GM19023 (cell line): ENCODE results near the gene WWC2.

ENCODE experiments used
- ATAC-seq: cut with Tn5 transposase; IDR thresholded peaks from one replicate; pipeline ENCODE4 v1.9.1; 2021; ENCODE audit warnings: mild to moderate bottlenecking, moderate library complexity; ENCODE audit not compliant: unreplicated experiment

WWC2 gene

DNA sequence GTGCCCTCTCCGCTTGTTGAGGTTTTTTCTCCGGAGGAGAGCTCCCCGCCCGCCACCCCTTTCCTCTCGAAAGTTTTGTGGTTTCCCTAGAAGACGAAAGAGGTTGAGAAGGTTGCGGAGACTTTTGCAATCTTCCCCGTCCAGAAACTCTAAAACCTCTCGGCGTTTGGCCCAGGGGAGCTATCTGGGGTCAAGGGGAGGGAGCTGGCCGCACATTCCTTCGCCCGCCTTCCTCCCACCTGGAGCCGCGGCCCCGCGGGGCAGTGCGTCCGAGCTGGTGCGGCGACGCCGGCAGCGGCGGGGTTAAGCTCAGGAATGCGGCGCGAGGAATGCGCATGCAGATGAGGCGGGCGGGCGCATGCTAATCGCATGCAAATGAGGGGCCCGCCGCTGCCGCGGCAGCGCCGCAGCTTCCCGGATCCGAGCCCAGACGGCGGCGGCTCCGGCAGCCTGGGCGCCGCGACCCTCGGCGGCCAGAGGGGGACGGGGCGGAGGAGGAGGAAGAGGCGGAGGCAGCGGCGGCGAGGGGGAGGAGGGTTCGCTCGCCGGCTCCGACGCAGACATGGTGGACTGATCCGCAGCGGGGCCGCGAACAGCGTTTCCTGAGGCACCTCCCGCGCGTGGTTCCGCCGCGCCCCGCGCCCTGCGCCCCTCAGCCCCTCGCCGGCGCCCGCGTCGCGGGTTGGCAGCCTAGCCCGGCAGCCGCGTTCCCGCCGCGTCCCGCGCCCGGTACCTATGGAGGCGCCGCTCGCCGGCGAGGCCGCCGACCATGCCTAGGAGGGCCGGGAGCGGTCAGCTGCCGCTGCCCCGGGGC lies at the start of gene WWC2:
TSS of gene WWC2 (plus strand) at position 535 of the 814 bp plus-strand sequence. CDS start at position 770, 235 bp downstream.
- ATAC-seq = peak; percentile 69

DNA sequence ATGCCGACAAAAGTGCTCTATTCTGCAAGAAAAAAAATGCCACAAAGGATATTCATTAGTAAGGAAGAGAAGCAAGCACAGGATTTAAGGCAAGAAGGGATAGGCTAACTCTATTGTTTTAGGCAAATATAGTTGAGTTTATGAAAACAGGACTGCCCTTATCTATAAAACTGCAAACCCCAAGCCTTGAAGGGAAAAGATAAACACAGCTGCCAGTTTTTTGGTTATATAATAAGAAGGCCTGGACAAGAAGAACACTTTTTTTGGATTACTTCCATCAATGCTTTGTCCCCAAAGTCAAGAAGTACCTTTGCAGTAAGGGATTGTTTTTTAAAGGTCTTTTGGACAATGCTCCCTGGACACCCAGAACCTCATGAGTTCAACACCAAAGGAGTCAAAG lies 45.4 kb upstream of the WWC2 start:
- no peak for ATAC-seq

DNA sequence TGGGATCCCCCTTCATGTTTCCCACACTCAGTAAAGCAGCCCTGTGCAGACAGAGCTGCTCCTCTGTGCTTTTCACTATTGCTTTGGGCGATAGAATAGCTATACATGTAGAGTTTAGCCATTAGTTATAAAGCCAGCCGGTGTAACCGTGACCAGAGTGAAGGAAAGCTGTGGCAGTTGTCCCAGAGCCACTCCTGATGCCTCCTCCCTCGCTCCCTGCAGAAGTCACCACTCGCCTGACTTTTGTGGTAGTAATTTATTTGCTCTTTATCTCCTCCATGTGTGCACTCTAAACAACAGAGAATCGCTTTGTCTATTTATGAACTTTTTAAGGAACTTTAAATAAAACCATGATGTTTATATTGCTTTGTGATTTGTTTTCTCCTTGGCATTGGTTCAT lies 41.8 kb upstream of the WWC2 start:
- no peak for ATAC-seq

DNA sequence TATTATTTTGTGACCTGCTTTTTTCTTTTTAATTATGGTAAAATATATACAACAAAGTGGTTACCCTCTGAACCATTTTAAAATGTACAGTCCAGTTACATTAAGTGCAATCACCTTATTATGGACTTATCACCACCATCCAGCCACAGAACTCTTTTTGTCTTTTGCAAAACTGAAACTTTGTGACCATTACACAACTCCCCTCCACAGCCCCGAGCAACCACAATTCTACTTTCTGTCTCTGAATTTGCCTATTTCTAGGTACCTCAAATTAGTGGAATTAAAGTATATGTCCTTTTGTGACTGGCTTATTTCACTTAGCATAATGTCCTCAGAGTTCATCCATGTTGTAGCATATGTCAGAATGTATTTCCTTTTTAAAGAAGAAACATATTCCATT lies 39.3 kb upstream of the WWC2 start:
- peak; percentile 54 for ATAC-seq

DNA sequence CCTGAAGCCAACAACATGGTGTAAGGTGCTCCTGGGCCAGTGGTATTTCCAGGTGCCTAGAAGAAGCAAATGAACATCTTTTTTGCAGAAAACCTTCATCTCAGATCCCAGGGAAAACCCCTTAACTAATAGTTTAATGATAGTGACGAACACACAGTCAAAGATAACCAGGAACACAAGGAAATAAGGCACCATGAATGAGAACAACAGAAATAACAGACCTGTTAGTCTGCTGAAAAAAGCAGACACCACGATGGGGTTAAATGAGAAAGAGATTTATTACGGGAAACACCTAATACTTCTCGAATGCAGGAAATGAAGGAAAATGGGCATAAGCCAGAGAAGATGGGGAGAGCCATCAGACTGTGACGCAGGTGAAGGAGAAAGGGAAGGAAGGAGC lies 30.6 kb upstream of the WWC2 start:
- ATAC-seq = no peak

DNA sequence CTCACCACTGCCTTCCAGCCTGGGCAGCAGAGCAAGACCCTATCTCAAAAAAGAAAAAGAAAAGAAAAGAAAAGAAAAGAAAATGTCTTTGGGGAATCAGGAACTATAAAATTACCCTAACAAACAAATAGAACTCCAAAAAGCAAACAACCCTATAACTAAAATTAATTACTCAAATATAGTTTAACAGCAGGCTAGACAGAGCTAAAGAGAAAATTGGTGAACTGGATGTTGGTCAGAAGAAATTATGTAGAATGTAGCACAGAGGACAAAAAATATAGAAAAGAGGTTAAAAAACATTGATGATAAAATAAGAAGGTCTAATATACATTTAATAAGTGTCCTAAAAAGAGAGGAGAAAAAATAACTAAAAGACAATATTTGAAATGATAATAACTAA lies 27.8 kb upstream of the WWC2 start:
- no peak for ATAC-seq

DNA sequence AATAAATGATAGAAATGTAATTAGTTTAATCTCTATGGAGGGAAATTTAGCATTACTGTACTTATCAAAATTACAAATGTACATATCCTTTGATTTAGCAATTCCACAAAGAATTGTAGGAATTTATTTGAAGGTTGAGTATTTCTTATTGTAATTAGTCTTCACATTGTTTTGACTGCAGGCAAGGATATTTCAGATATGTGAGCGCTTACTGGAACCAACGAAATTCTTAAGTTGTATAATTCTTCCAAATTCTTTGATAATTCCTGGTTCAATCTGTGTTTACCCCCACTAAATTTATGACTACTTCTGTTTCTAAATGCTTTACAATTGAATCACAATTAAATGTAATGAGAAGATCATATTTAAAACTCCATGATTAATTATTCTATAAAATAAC lies 26.9 kb upstream of the WWC2 start:
- ATAC-seq = no peak

DNA sequence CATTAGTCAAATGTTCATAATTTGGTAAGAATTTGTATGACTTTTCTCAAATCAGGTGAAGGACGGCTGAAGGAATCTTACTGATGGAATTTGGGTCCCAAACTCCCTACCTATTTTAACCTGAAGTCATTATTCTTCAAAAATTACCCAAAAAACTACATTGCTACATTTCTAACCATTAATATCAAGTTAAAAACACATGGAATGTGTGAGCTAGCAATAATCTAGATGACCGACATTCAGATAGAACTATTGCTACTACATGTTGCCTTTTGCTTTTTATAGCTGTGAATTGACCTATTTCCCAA lies 25.3 kb upstream of the WWC2 start:
- no peak for ATAC-seq

DNA sequence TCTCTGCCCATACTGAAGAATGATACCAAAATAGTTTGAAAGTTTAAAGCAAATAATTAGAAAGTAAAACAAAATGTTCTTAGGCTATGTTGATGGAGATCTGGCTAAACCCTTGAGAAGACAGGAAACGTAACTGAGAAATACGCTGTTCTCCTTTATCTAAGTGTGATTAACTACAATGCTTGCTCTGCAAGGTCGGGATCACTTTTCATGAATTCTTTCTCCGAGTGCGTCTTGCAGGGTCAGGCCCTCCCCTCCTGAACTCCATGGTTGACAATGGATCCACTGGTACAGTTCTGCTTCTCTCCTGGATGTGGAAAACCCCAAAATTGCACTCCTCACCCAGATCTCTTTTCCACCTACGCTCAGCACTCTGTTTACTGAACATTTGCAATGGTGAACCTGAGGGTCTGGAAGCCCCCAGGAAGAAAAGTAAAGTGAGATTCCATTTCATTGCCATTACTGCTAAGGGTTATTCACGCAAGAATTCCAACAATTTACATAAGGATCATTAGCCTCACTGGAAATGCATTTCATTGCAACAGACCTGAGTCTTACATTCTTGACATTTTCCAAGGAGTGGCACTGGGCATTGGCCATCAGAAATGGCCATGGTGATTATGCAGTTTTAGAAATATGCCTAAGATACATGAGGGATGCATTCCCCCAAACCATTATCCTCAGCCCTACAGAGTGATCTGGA lies 24.6 kb upstream of the WWC2 start:
- no peak for ATAC-seq

DNA sequence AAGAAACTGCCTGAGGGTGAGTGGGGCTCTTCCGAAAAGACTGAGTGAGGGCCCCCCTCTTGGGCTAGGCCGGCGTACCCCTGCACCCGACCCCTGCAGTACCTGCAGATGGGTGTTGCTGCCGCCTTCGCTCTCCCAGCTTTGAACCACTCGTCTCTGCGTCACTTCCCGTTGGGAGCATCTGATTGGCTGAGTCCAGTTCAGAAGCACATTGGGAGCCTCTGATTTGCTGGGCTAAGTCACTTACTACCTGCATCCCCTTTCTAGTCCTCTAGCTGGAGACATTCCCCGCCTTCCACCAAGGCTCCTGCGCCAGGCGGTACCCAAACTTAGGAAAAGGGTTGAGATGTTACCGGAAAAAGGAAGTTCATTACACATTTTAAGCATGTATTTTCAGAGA lies 20.4 kb upstream of the WWC2 start:
- no peak for ATAC-seq

DNA sequence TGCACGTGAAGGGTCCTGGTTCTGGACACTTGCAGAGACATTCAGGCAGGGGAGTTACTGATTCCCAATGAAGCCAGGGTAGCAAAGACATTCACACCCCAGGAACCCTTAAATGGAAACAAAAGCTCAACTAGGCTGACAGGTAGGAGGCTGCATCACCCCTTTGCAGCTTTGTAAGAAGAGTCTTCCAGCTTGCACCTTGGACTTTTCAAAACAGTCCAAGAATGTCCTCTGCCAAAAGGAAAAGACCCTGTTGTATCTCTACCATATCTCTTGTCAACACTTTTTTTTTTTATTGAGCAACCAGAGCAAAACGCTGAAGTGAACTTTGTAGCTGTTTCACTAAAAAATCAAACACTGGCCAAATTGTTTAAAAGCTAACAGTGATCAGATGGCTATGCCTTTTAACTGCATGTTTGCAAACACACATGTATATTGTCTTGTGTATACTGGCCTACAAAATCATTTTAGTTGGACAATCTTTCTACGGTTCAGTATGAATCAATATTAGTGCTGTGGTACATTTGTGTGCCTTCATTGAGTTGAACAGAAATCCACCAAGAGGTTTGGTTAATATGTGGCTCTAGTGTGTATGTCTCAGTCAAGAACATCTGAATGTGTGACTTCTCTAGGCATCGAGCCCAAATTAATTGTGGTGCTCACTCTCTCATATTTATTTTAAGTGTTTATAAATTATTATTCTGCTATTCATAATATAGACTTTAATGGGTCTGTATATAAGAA lies 18.5 kb upstream of the WWC2 start:
- no peak for ATAC-seq

DNA sequence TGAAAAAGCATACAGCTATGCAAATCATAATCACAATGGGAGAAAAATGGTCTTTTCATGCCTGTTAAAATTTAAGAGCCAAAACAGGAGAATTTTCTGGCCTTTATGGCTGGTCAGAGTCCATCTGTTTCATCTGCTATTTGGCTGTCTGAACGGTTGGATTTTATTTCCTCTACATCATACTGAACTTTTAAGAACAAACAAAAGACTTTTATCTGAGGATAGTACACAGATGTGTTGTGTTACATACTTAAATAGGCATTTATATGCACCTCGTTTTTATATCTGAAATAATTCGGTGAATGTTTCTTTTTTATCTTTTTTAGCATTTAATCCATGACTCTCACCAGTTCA lies 18.0 kb upstream of the WWC2 start:
- no peak for ATAC-seq

DNA sequence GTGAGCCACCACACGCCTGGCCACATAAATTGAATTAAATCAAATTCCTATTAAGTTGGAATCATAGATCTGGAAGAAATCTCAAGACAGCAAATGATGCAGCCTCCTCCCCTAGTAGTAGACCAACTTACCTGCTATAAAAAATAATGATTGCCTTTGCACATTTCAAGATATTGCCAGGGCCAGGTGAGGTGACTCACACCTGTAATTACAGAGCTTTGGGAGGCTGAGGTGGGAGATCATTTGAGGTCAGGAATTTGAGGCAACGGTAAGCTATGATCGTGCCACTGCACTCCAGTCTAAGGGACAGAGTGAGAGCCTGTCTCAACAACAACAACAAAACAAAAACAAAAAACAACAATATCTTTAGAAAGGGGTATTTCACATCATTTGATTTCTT lies 17.0 kb upstream of the WWC2 start:
- no peak for ATAC-seq

DNA sequence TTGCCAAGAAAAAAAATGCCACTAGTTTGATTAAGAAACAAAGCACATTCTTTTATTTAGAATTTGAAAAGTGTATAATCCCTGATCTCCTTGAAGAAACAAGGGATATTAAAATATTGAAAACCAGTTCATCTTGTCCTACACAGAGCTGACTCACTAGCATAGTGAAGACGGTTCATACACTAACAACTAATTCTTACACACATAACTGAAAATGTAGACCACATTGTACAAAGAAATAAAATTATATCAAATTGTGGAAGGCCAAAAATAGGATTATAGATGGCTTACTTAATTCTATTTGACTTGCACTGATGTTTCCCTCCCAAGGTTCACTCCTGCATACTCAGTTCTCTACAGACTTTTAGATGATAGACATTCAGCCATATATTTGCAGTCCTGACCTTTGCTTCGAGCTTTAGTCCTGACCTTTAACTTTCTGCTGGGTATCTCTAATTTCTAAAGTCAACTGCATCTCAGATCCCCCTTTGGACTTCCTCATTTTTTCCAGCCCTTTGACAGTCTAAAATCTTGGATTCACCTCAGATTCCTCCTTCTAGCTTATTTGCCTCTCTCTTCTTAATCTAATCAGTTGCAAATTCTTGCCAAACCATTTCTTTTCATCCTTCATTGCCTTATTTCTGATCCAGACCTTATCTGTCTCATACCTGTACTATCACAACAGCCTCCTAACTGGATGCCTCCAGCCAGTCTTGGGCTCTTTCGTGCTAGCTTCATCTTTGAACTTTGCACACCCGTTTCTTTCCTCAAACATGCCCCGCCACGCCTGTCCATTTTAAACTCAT lies 4.5 kb upstream of the WWC2 start:
- no peak for ATAC-seq

DNA sequence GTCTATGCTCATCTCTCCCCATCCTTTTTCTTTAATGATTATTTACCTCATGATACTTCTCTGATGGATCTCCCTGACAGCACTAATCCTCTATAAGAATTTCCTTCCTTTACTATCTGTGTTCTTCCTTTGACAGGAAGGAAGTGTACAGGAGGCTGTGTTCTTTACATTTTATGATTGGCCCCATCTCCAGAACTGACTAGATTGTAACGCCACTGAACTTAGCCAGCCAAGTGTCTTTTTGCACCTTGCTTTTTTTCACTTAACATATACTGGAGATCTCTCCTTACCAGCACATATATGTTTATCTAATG lies 3.9 kb upstream of the WWC2 start:
- no peak for ATAC-seq

DNA sequence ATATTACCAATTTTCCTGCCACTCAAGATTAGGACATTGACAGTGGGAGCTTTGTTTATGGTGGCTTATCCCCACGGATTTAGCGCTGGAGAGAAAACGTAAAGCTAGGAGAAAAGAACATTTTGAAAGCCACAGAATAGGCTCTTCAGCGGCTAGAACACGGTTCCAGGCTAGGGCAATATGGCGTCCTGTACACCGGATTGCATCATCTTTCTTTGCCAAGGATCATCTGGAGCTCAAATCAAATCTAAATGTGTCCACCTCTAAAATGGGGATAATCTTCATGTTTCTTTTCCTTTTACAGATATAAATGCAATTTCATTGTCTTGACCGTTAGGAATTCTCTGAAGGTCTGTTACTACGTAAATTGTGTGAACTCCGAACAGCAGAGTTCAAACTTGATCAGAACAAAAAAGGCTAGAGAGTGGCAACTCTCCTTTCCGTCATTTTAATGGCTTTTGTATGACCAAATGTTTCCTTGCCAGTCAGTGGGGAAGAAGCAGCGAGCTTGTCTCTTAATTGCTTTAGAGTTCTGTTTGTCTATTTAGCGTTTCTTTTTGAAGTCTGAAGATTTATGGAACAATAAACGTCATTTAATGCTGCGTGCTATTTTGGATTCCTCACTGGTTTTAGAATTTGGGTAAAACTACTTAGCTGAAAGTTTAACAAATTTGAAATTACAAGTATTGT lies 2.6 kb upstream of the WWC2 start:
- ATAC-seq = no peak

DNA sequence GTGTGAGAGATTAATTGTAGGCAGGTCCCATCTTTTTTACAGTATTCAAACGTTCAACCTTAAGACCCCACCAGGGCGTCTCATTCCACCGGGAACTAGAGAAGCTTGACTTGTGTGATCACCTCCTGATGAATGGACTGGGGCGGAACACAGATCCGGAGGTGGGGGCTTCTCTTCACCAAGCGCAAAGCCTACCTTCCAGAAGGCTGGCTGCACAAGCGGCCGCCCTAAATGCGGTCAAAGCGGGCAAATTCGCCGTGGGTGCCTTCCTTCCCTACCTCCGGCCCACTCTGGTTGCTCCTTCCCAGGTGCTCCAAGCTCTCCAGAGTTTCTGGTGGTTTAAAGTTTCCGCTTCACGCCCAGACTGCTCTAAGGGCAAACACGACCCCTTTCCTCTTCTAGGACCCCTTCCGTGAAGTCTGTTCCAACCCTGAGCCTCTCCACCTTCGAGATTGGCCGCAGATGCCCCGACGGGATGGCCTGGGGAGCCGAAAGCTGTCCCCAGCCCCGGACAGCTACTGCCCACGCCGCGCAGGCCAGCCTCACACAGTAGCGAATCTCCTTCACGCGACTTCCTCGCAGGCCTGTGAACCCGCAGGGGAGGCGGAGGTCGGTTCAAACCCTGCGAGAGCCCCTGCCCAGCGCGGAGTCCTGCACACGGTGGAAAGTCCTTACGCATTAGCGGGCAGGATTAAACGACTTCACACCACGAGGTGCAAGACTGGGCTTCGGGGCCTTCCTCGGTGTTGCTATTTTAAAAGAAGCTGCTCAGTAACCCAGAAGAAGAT lies 1.6 kb upstream of the WWC2 start:
- ATAC-seq = no peak

DNA sequence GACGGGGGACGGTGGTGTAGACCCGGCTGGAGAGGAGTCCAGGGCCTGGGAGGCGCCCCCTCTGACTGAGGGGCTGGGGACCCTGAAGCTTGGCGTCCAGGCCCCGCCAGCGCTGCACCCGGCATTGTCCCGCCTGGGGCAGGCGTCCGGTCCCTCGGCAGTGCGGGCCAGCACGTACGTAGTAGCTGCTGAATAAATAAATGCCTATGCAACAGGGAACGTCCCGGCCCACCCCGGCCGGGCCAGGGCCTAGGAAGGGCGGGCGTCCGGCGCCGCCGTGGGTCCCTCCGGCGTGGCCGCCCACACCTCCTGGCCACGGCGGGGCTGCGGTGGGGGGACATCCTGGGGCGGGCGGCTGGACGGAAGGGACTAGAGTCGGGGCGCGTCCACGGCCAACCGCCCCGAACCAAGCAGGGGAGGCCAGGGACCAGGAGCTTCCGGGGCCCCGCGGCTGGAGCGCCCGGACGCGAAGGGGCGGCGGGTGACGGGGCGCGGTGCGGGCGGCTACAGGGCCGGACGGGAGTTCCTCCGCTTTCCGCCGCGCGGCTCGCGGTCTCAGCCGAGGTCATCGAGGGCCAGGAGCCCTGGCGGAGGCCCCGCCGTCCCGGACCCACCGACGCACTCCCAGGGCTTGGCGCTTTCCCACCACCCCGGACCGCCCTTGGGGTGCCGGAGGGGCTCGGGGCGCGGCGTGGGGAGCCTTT lies 886 bp upstream of the WWC2 start:
- peak; percentile 32 for ATAC-seq

DNA sequence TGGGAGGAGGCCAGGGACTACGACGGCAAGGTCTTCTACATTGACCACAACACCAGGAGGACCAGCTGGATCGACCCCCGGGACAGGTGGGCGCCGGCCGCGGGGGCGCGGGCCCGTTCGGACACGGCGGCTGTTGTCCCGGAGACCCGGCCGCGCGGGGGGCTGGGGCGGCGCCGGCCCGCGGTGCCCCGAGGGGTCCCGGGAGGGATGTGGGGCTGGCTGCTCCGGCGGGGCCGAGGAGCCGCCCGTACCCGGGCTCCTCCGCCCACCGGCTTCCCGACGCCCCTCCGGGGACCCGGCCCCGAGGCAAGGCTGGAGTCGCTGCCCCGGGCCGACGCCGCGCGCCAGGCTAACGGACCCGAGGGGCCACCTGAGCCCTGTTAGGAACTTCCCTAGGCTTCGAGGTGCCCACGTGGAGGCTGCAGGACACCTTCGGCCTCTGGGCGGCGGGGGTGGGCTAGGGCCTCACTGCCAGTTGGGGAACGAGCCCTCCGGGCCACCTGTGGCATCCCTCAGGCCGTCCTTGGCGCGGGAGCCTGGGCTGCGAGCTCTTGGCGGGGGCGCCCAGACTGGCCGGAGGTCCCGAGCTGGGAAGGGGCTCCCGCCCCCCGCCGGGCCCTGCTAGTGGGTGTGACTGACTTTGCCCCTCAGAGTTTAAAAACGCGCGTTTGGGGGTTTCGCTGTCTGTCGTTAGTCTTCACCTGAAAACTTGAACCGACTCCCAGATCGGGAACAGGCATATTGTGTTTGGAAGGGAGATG lies 660 bp downstream of the WWC2 start:
- ATAC-seq = peak; percentile 7
